ENCODE data around the gene MAD1L1.

- TF ChIP-seq CTCF (CRISPR knock-in tag; IDR thresholded peaks at IDR 0.05) (no peak), E2F5 (CRISPR knock-in tag; conservative IDR thresholded peaks at IDR 0.05) (no peak)
Measured at GRCh38 chr7:2195400-2196246, 37.1 kb downstream of the MAD1L1 start.

Measured in HepG2 (cell line).